GM12865 (cell line): Measurements from ENCODE around the gene ZNF200.
"Not testable (repeated sequence)": the region's sequence is repeated elsewhere in the genome, so short reads cannot be mapped to it uniquely, and the experiment has no call there.

Experiments used
- DNase-seq: peaks from one replicate; pipeline ENCODE4 v3.0.0; 2010; ENCODE audit warnings: low read depth
- H3K4me3 ChIP-seq: 2 replicates; pipeline ENCODE4 v1.5.1; 2011; ENCODE audit warnings: mild to moderate bottlenecking, low read depth, low read length, control low read depth
- TF ChIP-seq, protein P1 (sequence below): IDR thresholded peaks from 2 replicates; pipeline ENCODE4 v1.5.1; 2011; ENCODE audit warnings: low read length, control low read depth, low read depth, inconsistent platforms; ENCODE audit not compliant: insufficient read depth; ENCODE audit errors: missing control alignments

Gene ZNF200

DNA sequence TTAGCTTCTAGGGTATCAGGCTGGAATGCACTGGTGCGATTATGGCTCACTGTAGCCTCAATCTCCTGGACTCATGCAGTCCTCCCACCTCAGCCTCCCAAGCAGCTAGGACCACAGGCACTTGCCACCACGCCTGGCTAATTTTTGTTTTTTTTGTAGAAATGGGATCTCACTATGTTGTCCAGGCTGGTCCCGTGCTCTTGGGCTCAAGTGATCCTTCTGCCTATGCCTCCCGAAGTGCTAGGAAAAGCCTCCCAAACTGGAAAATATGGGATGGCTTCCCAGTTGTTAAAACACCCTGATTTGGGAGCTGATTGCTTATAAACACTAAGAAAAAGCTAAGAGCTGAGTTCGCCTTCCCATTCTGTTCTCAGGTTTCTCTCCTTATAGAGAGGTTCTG lies 41.7 kb upstream of the ZNF200 start:
- H3K4me3 ChIP-seq: no peak overlapping the region
- TF ChIP-seq, protein P1, sequence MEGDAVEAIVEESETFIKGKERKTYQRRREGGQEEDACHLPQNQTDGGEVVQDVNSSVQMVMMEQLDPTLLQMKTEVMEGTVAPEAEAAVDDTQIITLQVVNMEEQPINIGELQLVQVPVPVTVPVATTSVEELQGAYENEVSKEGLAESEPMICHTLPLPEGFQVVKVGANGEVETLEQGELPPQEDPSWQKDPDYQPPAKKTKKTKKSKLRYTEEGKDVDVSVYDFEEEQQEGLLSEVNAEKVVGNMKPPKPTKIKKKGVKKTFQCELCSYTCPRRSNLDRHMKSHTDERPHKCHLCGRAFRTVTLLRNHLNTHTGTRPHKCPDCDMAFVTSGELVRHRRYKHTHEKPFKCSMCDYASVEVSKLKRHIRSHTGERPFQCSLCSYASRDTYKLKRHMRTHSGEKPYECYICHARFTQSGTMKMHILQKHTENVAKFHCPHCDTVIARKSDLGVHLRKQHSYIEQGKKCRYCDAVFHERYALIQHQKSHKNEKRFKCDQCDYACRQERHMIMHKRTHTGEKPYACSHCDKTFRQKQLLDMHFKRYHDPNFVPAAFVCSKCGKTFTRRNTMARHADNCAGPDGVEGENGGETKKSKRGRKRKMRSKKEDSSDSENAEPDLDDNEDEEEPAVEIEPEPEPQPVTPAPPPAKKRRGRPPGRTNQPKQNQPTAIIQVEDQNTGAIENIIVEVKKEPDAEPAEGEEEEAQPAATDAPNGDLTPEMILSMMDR: no peak
- no peak for DNase-seq

DNA sequence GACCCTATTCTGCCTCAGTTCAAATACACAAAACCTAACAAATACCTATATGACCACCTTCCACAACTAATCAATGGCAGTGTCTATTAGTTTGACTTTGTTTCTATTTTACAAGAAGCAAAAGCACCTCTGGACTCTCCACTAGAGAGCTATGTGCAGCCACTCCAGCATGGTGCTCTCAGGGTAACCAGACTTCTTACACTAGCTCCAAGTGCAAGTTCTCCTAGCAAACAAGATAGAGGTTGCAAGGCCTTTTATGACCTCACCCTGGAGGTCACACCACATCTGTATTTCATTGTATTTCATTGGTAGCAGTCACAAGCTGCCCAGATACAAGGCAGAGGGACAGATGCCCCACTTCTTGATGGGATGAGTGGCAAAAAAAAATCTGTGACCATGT lies 40.0 kb upstream of the ZNF200 start:
- no peak for DNase-seq
- no peak overlapping the region for H3K4me3 ChIP-seq
- TF ChIP-seq, protein P1: no peak

DNA sequence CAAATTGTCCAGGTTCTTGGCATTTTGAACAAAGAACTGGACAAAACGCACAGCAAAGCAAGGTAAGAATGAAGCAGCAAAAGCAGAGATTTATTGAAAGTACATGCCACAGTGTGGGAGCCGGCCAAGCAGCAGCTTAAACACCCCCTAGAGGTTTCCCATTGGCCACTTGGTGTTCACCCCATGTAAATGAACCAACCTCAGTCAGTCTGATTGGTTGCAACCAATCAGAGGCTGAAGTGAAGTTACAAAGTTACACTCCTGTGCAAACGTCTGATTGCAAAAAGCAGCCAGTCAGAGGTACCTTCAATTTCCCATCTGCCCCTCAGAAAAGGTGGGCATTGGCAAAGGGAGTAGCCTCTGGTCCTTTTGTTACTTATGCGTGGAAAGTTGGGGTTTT lies 39.5 kb upstream of the ZNF200 start:
- no peak for DNase-seq
- H3K4me3 ChIP-seq: no peak overlapping the region
- TF ChIP-seq, protein P1: no peak

DNA sequence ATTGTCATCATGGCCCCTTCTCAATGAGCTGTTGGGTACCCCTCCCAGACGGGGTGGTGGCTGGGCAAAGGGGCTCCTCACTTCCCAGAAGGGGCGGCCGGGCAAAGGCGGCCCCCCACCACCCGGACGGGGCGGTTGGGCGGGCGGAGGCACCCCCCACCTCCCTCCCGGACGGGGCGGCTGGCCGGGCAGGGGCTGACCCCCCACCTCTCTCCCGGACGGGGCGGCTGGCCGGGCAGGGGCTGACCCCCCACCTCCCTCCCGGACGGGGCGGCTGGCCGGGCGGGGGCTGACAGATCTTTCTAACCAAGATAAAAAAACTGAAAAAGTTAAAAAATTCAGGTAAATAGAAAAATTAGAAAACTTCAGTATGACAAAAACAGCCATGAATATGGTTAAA lies 36.3 kb upstream of the ZNF200 start:
- H3K4me3 ChIP-seq, DNase-seq: not testable (repeated sequence)

DNA sequence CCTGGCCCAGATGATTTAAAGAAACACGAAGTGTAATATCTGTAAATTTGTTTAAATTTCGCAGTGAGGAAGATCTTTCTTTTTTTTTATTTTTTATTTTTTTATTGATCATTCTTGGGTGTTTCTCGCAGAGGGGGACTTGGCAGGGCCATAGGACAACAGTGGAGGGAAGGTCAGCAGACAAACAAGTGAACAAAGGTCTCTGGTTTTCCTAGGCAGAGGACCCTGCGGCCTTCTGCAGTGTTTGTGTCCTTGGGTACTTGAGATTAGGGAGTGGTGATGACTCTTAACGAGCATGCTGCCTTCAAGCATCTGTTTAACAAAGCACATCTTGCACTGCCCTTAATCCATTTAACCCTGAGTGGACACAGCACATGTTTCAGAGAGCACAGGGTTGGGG lies 35.8 kb upstream of the ZNF200 start:
- DNase-seq, H3K4me3 ChIP-seq: not testable (repeated sequence)

DNA sequence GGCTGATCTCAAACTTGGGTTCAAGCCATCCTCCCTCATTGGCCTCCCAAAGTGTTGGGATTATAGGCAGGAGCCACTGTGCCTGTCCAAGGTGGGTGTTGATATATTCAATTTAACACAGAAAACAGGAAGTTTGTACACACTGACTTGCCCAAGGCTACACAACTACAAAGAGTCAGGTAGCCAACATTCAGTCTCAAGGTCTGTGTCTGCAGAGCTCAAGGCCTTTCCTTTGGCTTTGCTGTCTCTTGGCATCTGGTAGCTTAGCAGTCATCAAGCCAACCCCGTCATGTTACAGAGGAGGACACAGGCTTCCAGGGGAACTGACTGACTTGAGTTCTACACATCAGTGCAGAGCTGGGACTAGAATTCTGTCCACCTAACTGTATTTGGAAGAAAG lies 33.3 kb upstream of the ZNF200 start:
- DNase-seq: no peak
- TF ChIP-seq, protein P1: no peak
- no peak overlapping the region for H3K4me3 ChIP-seq

DNA sequence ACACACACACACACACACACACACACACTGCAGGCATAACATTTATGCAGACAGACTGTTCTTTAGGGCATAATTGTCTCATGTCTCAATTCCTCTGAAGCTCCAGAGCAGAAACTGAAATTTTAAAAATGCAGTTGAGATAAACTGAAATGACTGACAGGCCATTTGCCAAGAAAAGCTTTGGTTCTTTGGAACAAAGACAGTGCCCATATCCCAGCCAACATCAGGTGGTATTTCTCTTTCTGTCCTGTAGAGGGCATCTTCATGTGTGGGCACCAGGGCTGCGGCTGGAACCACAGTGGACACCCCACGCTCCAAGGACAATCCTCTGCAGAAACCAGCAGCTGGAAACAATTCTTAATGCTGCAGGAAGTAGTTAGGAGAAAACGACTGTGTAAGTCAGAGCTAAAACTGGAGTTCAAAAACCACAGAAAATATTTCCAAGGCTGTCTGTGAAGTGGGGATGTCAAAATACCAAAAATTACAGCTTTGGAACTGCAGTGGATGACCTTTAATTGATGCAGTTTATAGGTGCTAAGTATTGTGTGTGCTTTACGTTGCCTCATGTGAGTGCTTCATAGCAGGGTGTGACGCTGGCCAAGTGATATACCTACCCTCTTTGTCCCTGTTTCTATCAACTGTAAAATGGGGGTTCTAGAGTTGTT lies 32.0 kb upstream of the ZNF200 start:
- DNase-seq: no peak
- H3K4me3 ChIP-seq: no peak overlapping the region
- TF ChIP-seq, protein P1: peak; percentile 29
